ENCODE measurements around the gene ADAM21. TPM values are rescaled to one million over a fixed set of nuclear protein-coding genes. Genes with fewer than 3 reads are reported as not detected.
"Not testable (repeated sequence)": the region's sequence is repeated elsewhere in the genome, so short reads cannot be mapped to it uniquely, and the experiment has no call there.

Gene ADAM21
- polyA plus RNA-seq (2013, experiment 1 of 2), result 0.18 TPM
- not detected for polyA plus RNA-seq (2013, experiment 2 of 2)

GRCh38 chr14:70451874-70452273 lies at the start of gene ADAM21:
Gene ADAM21, plus strand, starts transcription at chr14:70452174. Its CDS starts 5,326 bp downstream, at chr14:70457500.
- Histone ChIP-seq H3K36me3 (ENCODE audit: control insufficient read depth, insufficient read depth, low read length) (no peaks in the 10 kb centered on the region), H3K4me3 (ENCODE audit: extremely low read depth, insufficient read depth, low read length, poor library complexity, severe bottlenecking) (no peak within 1 kb of the TSS), H3K9me3 (ENCODE audit: control insufficient read depth, low read length) (peaks cover 3% of the 10 kb centered on the region), H3K27ac (ENCODE audit: low read depth, low read length, severe bottlenecking) (no peak within 1 kb of the TSS), H3K4me1 (ENCODE audit: control insufficient read depth, insufficient read depth, low read length, poor library complexity, severe bottlenecking) (no peaks in the 10 kb centered on the region)
- WGBS, 2 experiments (ENCODE audit: insufficient coverage in 2 of 2), result 100% methylated on average over 1 of the region's 1 CpG; no CpG with 5 or more reads in 1 of the 2 experiments

- not testable (repeated sequence) for H3K36me3 ChIP-seq (ENCODE audit: control insufficient read depth, insufficient read depth, low read length); H3K4me3 ChIP-seq (ENCODE audit: extremely low read depth, insufficient read depth, low read length, poor library complexity, severe bottlenecking); H3K9me3 ChIP-seq (ENCODE audit: control insufficient read depth, low read length); H3K27ac ChIP-seq (ENCODE audit: low read depth, low read length, severe bottlenecking); H3K4me1 ChIP-seq (ENCODE audit: control insufficient read depth, insufficient read depth, low read length, poor library complexity, severe bottlenecking)
- WGBS, 2 experiments (ENCODE audit: insufficient coverage in 2 of 2), result 40 to 70% methylated on average over 2 to 3 of the region's 4 CpGs
Observed at GRCh38 chr14:70403335-70403734, 48.6 kb upstream of the ADAM21 start.

GRCh38 chr14:70406216-70406615 lies 45.8 kb upstream of the ADAM21 start:
- not testable (repeated sequence) for H3K36me3 ChIP-seq (ENCODE audit: control insufficient read depth, insufficient read depth, low read length); H3K27ac ChIP-seq (ENCODE audit: low read depth, low read length, severe bottlenecking); H3K9me3 ChIP-seq (ENCODE audit: control insufficient read depth, low read length); H3K4me1 ChIP-seq (ENCODE audit: control insufficient read depth, insufficient read depth, low read length, poor library complexity, severe bottlenecking); H3K4me3 ChIP-seq (ENCODE audit: extremely low read depth, insufficient read depth, low read length, poor library complexity, severe bottlenecking)
- WGBS, 2 experiments (ENCODE audit: insufficient coverage in 2 of 2), result 90 to 93% methylated on average over 3 to 4 of the region's 4 CpGs

- no peak overlapping the region for H3K27ac ChIP-seq (ENCODE audit: low read depth, low read length, severe bottlenecking)
- no peaks in the 10 kb centered on the region for H3K9me3 ChIP-seq (ENCODE audit: control insufficient read depth, low read length)
- 94 to 97% methylated on average over 3 of the region's 4 CpGs for WGBS, 2 experiments (ENCODE audit: insufficient coverage in 2 of 2)
- H3K4me1 ChIP-seq (ENCODE audit: control insufficient read depth, insufficient read depth, low read length, poor library complexity, severe bottlenecking), result no peaks in the 10 kb centered on the region
- peaks cover 12% of the 10 kb centered on the region for H3K36me3 ChIP-seq (ENCODE audit: control insufficient read depth, insufficient read depth, low read length)
- no peak overlapping the region for H3K4me3 ChIP-seq (ENCODE audit: extremely low read depth, insufficient read depth, low read length, poor library complexity, severe bottlenecking)
Observed at GRCh38 chr14:70407621-70408020, 44.4 kb upstream of the ADAM21 start.

GRCh38 chr14:70415788-70416187 lies 36.2 kb upstream of the ADAM21 start:
- Histone ChIP-seq H3K27ac (ENCODE audit: low read depth, low read length, severe bottlenecking) (no peak overlapping the region), H3K9me3 (ENCODE audit: control insufficient read depth, low read length) (no peaks in the 10 kb centered on the region), H3K4me3 (ENCODE audit: extremely low read depth, insufficient read depth, low read length, poor library complexity, severe bottlenecking) (peak overlapping the region; percentile 93), H3K4me1 (ENCODE audit: control insufficient read depth, insufficient read depth, low read length, poor library complexity, severe bottlenecking) (no peaks in the 10 kb centered on the region), H3K36me3 (ENCODE audit: control insufficient read depth, insufficient read depth, low read length) (peaks cover 6% of the 10 kb centered on the region)
- WGBS, 2 experiments (ENCODE audit: insufficient coverage in 2 of 2), result 50% methylated on average over 1 of the region's 2 CpGs; no CpG with 5 or more reads in 1 of the 2 experiments

GRCh38 chr14:70416338-70416724 lies 35.6 kb upstream of the ADAM21 start:
- no peaks in the 10 kb centered on the region for H3K9me3 ChIP-seq (ENCODE audit: control insufficient read depth, low read length)
- H3K4me3 ChIP-seq (ENCODE audit: extremely low read depth, insufficient read depth, low read length, poor library complexity, severe bottlenecking), result peak overlapping the region; percentile 93
- H3K27ac ChIP-seq (ENCODE audit: low read depth, low read length, severe bottlenecking), result peak overlapping the region; percentile 49
- peaks cover 6% of the 10 kb centered on the region for H3K36me3 ChIP-seq (ENCODE audit: control insufficient read depth, insufficient read depth, low read length)
- WGBS, 2 experiments (ENCODE audit: insufficient coverage in 2 of 2), result 0 to 4% methylated on average over 2 to 4 of the region's 9 CpGs
- no peaks in the 10 kb centered on the region for H3K4me1 ChIP-seq (ENCODE audit: control insufficient read depth, insufficient read depth, low read length, poor library complexity, severe bottlenecking)

- WGBS, 2 experiments (ENCODE audit: insufficient coverage in 2 of 2), result 0 to 2% methylated on average over 16 to 21 of the region's 22 CpGs
- H3K4me3 ChIP-seq (ENCODE audit: extremely low read depth, insufficient read depth, low read length, poor library complexity, severe bottlenecking), result peak within 1 kb of the TSS; percentile 93
- peaks cover 4% of the 10 kb centered on the region for H3K36me3 ChIP-seq (ENCODE audit: control insufficient read depth, insufficient read depth, low read length)
- H3K27ac ChIP-seq (ENCODE audit: low read depth, low read length, severe bottlenecking), result peak within 1 kb of the TSS; percentile 49
- no peaks in the 10 kb centered on the region for H3K9me3 ChIP-seq (ENCODE audit: control insufficient read depth, low read length)
- H3K4me1 ChIP-seq (ENCODE audit: control insufficient read depth, insufficient read depth, low read length, poor library complexity, severe bottlenecking), result no peaks in the 10 kb centered on the region
Observed at GRCh38 chr14:70416725-70417349, 35.1 kb upstream of the ADAM21 start, which contains the start of gene SYNJ2BP. Gene SYNJ2BP, minus strand, starts transcription at chr14:70417090. Its CDS starts 127 bp downstream, at chr14:70416963.

- not testable (repeated sequence) for H3K36me3 ChIP-seq (ENCODE audit: control insufficient read depth, insufficient read depth, low read length); H3K9me3 ChIP-seq (ENCODE audit: control insufficient read depth, low read length); H3K27ac ChIP-seq (ENCODE audit: low read depth, low read length, severe bottlenecking); H3K4me1 ChIP-seq (ENCODE audit: control insufficient read depth, insufficient read depth, low read length, poor library complexity, severe bottlenecking); H3K4me3 ChIP-seq (ENCODE audit: extremely low read depth, insufficient read depth, low read length, poor library complexity, severe bottlenecking)
- WGBS, 2 experiments (ENCODE audit: insufficient coverage in 2 of 2), result 53 to 86% methylated on average over 2 of the region's 4 CpGs
Observed at GRCh38 chr14:70419270-70419931, 32.6 kb upstream of the ADAM21 start.

- Histone ChIP-seq H3K36me3 (ENCODE audit: control insufficient read depth, insufficient read depth, low read length) (no peaks in the 10 kb centered on the region), H3K4me1 (ENCODE audit: control insufficient read depth, insufficient read depth, low read length, poor library complexity, severe bottlenecking) (no peaks in the 10 kb centered on the region), H3K27ac (ENCODE audit: low read depth, low read length, severe bottlenecking) (no peak overlapping the region), H3K9me3 (ENCODE audit: control insufficient read depth, low read length) (peaks cover 7% of the 10 kb centered on the region), H3K4me3 (ENCODE audit: extremely low read depth, insufficient read depth, low read length, poor library complexity, severe bottlenecking) (no peak overlapping the region)
- WGBS, 2 experiments (ENCODE audit: insufficient coverage in 2 of 2), result 91 to 100% methylated on average over 1 of the region's 2 CpGs
Observed at GRCh38 chr14:70422538-70422937, 29.4 kb upstream of the ADAM21 start.

GRCh38 chr14:70425354-70425753 lies 26.6 kb upstream of the ADAM21 start:
- no peaks in the 10 kb centered on the region for H3K36me3 ChIP-seq (ENCODE audit: control insufficient read depth, insufficient read depth, low read length)
- H3K9me3 ChIP-seq (ENCODE audit: control insufficient read depth, low read length), result peaks cover 7% of the 10 kb centered on the region
- H3K4me3 ChIP-seq (ENCODE audit: extremely low read depth, insufficient read depth, low read length, poor library complexity, severe bottlenecking), result no peak overlapping the region
- H3K4me1 ChIP-seq (ENCODE audit: control insufficient read depth, insufficient read depth, low read length, poor library complexity, severe bottlenecking), result no peaks in the 10 kb centered on the region
- WGBS, 2 experiments (ENCODE audit: insufficient coverage in 2 of 2), result no CpG with 5 or more reads among the region's 1 CpG
- no peak overlapping the region for H3K27ac ChIP-seq (ENCODE audit: low read depth, low read length, severe bottlenecking)

- 61 to 71% methylated on average over 1 to 2 of the region's 4 CpGs for WGBS, 2 experiments (ENCODE audit: insufficient coverage in 2 of 2)
- H3K36me3 ChIP-seq (ENCODE audit: control insufficient read depth, insufficient read depth, low read length); H3K4me3 ChIP-seq (ENCODE audit: extremely low read depth, insufficient read depth, low read length, poor library complexity, severe bottlenecking); H3K27ac ChIP-seq (ENCODE audit: low read depth, low read length, severe bottlenecking); H3K4me1 ChIP-seq (ENCODE audit: control insufficient read depth, insufficient read depth, low read length, poor library complexity, severe bottlenecking); H3K9me3 ChIP-seq (ENCODE audit: control insufficient read depth, low read length): not testable (repeated sequence)
Observed at GRCh38 chr14:70426555-70426954, 25.4 kb upstream of the ADAM21 start.

Measured in mesodermal cell (in vitro differentiated cells).